ENCODE measurements around the gene FADD.

DNA sequence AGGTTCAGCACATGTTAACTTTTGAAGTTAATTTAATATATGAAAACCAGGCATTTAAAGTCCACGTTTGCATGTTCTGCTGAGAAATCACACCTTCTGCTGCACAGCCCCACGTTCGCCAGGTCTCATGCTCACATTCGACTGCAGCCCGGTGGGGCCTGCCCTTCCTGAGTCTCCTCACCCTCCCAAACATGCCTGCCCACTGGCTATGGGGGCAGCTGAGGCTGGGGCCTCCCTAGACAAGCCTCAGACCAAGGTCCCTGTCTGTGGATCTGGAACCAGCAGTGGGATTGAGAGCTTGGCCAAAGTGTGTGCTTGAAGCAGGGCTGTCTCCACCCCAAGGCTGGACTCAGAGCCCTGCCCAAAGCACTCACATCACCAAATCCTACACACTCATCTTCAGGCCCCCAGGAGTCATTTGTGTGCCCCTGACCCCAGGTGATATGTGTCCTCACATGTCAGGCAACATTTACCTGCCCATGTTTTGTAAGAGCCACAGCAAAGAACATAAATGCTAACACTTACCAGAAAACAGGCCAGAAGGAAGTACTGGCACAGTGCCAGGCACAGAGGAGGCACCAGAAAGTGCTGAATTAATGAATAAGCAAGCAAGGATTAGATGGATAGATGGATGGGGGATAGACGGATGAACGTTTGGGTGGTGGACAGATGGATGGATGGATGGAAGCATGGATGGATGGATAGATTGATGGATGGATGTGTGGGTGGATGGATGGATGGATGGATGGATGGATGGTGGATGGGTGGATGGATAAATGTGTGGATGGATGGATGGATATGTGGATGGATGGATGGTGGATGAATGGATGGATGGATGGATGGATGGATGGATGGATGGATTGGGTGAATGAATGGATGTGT, 9.4 kb upstream of the FADD start:
- TF ChIP-seq ZFX (IDR thresholded peaks at IDR 0.05) = no peak
- TF ChIP-seq, protein P1, sequence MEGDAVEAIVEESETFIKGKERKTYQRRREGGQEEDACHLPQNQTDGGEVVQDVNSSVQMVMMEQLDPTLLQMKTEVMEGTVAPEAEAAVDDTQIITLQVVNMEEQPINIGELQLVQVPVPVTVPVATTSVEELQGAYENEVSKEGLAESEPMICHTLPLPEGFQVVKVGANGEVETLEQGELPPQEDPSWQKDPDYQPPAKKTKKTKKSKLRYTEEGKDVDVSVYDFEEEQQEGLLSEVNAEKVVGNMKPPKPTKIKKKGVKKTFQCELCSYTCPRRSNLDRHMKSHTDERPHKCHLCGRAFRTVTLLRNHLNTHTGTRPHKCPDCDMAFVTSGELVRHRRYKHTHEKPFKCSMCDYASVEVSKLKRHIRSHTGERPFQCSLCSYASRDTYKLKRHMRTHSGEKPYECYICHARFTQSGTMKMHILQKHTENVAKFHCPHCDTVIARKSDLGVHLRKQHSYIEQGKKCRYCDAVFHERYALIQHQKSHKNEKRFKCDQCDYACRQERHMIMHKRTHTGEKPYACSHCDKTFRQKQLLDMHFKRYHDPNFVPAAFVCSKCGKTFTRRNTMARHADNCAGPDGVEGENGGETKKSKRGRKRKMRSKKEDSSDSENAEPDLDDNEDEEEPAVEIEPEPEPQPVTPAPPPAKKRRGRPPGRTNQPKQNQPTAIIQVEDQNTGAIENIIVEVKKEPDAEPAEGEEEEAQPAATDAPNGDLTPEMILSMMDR (conservative IDR thresholded peaks at IDR 0.05) = no peak

Measured in C4-2B (cell line).